Breast epithelium (tissue), 4 donors: ENCODE measurements around the gene ANAPC2. TPM values are rescaled to one million over a fixed set of nuclear protein-coding genes. Genes with fewer than 3 reads are reported as not detected.
A peak's percentile ranks its signal among the peaks of the same experiment; 100 is the strongest.

ENCODE experiments used
- DNase-seq, 2 donors: peaks; one replicate each; pipeline ENCODE4 v3.0.0-alpha.2; 2019; ENCODE audit warnings: low spot score in 2 of 2
- H3K27ac ChIP-seq, 2 donors: fragments of 200-600 bp; sonication (generic) in 1 of 2; one replicate each; pipeline ENCODE4 v1.5.1; 2016 to 2019; ENCODE audit warnings: mild to moderate bottlenecking in 1 of 2
- H3K27me3 ChIP-seq, 2 donors: fragments of 200-600 bp; sonication (generic) in 1 of 2; one replicate each; pipeline versions ENCODE4 v1.5.1 to v1.6.0; 2017 to 2019; ENCODE audit warnings: control low read depth in 1 of 2, mild to moderate bottlenecking in 1 of 2
- H3K36me3 ChIP-seq: fragments of 200-600 bp; one replicate; pipeline ENCODE4 v1.5.1; 2019
- H3K4me1 ChIP-seq, 2 donors: fragments of 200-600 bp; sonication (generic); one replicate each; pipeline ENCODE4 v1.5.1; 2016 to 2019; ENCODE audit warnings: control low read depth in 1 of 2
- H3K4me3 ChIP-seq, 3 donors: fragments of 200-600 bp; sonication (generic); 1 replicate in 2 of 3; 2 replicates in 1 of 3; pipeline ENCODE4 v1.5.1; 2016 to 2019; ENCODE audit warnings: mild to moderate bottlenecking in 3 of 3, moderate library complexity in 2 of 3
- H3K9me3 ChIP-seq, 2 donors: fragments of 200-600 bp; sonication (generic) in 1 of 2; one replicate each; pipeline ENCODE4 v1.5.1; 2016 to 2019; ENCODE audit warnings: control low read depth in 1 of 2
- POLR2A ChIP-seq: fragments of 450-650 bp; IDR thresholded peaks from one replicate; pipeline ENCODE4 v1.6.1; 2016; ENCODE audit warnings: antibody characterized with exemption, mild to moderate bottlenecking, moderate library complexity
- POLR2AphosphoS5 ChIP-seq, 3 donors: sonication (generic); formaldehyde crosslinking; IDR thresholded peaks; one replicate each; pipeline ENCODE4 v1.6.1; 2017; ENCODE audit warnings: antibody characterized with exemption in 3 of 3
- intact Hi-C: fragments of 100-400 bp; cut with DNase I; formaldehyde crosslinking; loops from one replicate; pipeline ENCODE4 v1.15.1; 2023; ENCODE audit warnings: low total_unique reads
- total RNA-seq, 3 donors: library from RNA; depleted of rRNA; stranded (reverse); fragments of >200 nt; gene quantifications; one replicate each; pipeline ENCODE4 v1.1.0, GENCODE V29; 2016
- TF ChIP-seq, protein P1 (sequence below), 3 donors: fragments of 450-650 bp; IDR thresholded peaks; one replicate each; pipeline ENCODE4 v1.5.1; 2016 to 2017; ENCODE audit warnings: antibody characterized with exemption in 3 of 3, mild to moderate bottlenecking in 3 of 3, moderate library complexity in 3 of 3

ANAPC2 gene
- total RNA-seq, 3 donors from 2014 or later: 32.0 to 35.7 (median 32.9) TPM

DNA sequence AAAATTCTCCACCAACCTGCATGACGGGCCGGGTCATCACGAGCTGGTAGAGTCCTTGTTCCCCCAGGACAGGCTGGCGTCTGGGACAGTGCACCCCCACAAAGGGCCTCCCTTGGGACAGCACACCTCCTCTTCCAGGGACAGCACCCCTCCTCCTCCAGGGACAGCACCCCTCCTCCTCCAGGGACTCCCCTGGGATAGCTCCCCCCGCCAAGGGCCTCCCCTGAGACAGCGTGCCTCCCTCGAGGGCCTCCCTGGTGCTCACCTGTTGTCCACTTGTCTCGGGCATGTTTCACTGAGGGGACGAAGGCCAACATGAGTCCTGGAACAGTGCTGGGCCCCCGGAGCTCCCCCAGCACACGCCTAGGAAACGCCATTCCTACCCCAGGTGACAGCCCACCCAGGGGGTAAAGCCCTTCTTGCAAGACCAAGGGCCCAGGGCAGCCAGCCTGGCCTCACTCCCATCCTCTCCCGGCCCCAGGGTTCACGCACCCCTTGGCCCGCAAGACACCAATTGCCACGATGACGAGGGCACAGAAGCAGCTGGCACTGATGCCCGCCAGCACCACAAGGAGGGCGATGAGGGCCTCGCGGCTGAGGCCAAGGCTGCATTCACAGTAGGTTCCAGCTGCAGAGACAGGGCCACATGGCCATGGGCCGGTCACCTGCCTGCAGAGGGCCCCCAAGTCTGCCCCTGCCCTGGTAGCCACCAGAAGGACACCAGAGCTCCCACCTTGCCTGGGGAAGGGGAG is 17.0 kb downstream of the ANAPC2 start:
- H3K4me3 ChIP-seq: no peak overlapping the region
- DNase-seq: no peak
- TF ChIP-seq, protein P1, sequence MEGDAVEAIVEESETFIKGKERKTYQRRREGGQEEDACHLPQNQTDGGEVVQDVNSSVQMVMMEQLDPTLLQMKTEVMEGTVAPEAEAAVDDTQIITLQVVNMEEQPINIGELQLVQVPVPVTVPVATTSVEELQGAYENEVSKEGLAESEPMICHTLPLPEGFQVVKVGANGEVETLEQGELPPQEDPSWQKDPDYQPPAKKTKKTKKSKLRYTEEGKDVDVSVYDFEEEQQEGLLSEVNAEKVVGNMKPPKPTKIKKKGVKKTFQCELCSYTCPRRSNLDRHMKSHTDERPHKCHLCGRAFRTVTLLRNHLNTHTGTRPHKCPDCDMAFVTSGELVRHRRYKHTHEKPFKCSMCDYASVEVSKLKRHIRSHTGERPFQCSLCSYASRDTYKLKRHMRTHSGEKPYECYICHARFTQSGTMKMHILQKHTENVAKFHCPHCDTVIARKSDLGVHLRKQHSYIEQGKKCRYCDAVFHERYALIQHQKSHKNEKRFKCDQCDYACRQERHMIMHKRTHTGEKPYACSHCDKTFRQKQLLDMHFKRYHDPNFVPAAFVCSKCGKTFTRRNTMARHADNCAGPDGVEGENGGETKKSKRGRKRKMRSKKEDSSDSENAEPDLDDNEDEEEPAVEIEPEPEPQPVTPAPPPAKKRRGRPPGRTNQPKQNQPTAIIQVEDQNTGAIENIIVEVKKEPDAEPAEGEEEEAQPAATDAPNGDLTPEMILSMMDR (IDR thresholded peaks at IDR 0.05): no peak
- no peak for TF ChIP-seq POLR2A
- no peak for TF ChIP-seq POLR2AphosphoS5 (IDR thresholded peaks at IDR 0.05)
- intact Hi-C loops: no loop called here
- H3K27me3 ChIP-seq: peaks cover 20 to 40% of the 10 kb centered on the region in 2 donors
- H3K4me1 ChIP-seq: peaks cover 31 to 40% of the 10 kb centered on the region in 2 donors
- peak overlapping the region; percentile 64 to 81 for H3K27ac ChIP-seq
- H3K9me3 ChIP-seq: no peaks in the 10 kb centered on the region
- no peaks in the 10 kb centered on the region for H3K36me3 ChIP-seq

DNA sequence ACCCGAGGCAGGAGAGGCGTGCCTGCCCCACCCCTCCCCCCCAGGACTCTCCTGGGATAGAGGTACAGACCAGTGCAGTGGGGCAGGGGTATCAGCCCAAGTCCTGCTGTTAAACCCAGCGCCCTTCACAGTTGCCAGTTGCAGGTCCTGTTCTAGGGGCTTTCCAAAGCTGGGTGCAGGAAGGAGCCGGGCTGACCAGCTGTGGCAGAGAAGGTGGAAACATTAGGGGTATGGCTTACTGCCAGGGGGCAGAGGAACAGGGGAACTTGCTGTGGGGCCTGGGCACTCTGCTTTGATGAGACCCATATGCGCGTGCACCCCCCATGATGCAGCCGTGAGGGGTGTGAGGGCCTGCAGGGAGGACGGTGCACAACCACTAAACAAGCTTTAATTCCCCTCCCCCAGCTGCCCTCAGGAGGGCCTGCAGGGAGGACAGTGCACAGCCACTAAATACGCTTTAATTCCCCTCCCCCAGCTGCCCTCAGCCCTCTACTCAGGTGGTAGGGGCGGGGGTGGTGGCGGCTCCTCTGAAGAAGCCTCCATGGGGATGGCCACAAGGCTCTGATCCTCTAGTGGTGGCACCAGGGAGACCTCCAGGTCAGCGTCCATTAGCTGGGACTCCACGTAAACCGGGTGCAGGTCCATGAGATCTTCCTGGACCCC is 17.7 kb downstream of the ANAPC2 start:
- Histone ChIP-seq H3K4me3 (no peak overlapping the region), H3K27ac (peak overlapping the region in 1 of 2 donors; percentile 81), H3K36me3 (no peaks in the 10 kb centered on the region), H3K27me3 (peaks cover 24 to 47% of the 10 kb centered on the region in 2 donors), H3K4me1 (peaks cover 31 to 40% of the 10 kb centered on the region in 2 donors), H3K9me3 (no peaks in the 10 kb centered on the region)
- TF ChIP-seq POLR2A: no peak
- TF ChIP-seq, protein P1 (IDR thresholded peaks at IDR 0.05): no peak
- no peak for TF ChIP-seq POLR2AphosphoS5 (IDR thresholded peaks at IDR 0.05)
- intact Hi-C loops: no loop called here
- no peak for DNase-seq

DNA sequence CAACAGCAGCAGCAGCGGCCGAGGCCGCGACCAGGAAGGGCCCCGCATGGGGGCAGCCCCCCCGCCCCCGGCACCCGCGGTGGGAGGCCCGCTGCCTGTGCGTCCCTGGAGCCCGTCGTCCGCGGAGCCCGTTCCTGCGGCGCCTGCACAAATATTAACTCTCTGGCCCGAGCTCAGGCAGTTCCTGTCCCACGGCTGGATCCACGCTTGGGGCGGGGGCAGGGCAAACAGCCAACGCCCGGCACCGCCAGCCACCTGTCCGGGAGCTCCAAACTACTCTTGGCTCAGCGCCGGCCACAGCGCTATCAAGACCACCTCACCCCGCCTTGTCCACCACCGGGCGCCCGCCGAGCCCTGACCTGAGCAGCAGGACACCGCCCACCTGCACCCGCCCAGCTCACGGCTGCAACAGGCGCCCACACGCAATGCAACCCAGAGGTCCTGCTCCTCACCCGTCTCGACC is 18.4 kb downstream of the ANAPC2 start, which contains the start of gene LRRC26:
LRRC26 (minus strand) TSS at position 156 of the 463 bp plus-strand sequence; CDS start at position 48, 108 bp downstream.
- Histone ChIP-seq H3K27ac (peak within 1 kb of the TSS; percentile 52 to 81), H3K36me3 (no peaks in the 10 kb centered on the region), H3K4me3 (peak within 1 kb of the TSS; percentile 8 to 72 (median 52)), H3K27me3 (peaks cover 28 to 54% of the 10 kb centered on the region in 2 donors), H3K4me1 (peaks cover 31 to 40% of the 10 kb centered on the region in 2 donors), H3K9me3 (no peaks in the 10 kb centered on the region)
- peak in 1 of 2 donors; percentile 72 for DNase-seq
- TF ChIP-seq POLR2AphosphoS5 (IDR thresholded peaks at IDR 0.05): no peak
- intact Hi-C loops: no loop called here

DNA sequence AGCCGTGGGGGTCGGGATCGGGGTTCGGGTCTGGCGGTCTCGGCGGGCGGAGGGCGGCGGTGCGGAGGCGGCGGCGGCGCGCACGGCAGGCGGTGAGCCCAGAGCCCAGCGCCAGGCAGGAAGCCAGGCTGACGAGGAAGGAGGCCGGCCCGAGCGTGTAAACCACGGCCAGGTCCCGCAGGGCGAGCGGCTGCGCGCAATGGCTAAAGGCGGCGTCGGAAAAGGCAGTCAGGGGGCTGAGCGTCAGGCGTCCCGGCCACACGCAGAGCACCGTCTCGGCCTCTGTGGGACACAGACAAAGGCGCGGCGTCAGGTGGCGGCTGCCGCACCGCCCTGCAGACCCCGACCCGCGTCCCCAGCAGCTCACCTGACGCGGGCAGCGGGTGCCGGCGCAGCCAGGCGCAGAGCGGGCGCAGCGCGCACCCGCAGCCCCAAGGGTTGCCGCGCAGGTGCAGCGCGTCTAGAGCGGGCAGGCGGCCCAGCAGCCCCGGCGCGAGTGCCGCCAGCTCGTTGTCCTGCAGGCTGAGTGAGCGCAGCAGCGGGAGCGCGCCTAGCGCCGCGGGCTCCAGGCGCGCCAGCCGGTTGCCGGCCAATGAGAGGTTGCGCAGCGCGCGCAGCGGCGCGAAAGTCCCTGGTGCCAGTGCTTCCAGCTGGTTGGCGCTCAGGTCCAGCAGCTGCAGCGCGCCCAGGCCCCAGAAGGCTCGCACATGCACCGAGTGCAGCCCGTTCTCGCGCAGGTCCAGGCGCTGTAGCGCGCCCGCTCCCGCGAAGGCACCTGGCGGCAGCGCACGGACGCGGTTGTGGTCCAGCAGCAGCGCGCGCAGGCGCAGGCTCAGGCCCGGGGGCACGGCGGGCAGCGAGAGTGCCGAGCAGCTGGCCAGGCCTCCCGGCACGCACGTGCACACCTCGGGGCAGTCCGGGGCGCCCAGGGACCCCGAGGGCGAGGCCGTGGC is 19.2 kb downstream of the ANAPC2 start:
- H3K36me3 ChIP-seq: no peaks in the 10 kb centered on the region
- peak overlapping the region; percentile 52 to 55 for H3K27ac ChIP-seq
- peak overlapping the region; percentile 8 to 72 (median 52) for H3K4me3 ChIP-seq
- no peak for TF ChIP-seq POLR2AphosphoS5 (IDR thresholded peaks at IDR 0.05)
- TF ChIP-seq POLR2A: no peak
- TF ChIP-seq, protein P1 (IDR thresholded peaks at IDR 0.05): no peak
- intact Hi-C loops: no loop called here
- DNase-seq: peak in 1 of 2 donors; percentile 74
- H3K4me1 ChIP-seq: peaks cover 31 to 40% of the 10 kb centered on the region in 2 donors
- H3K27me3 ChIP-seq: peaks cover 32 to 62% of the 10 kb centered on the region in 2 donors
- H3K9me3 ChIP-seq: no peaks in the 10 kb centered on the region

DNA sequence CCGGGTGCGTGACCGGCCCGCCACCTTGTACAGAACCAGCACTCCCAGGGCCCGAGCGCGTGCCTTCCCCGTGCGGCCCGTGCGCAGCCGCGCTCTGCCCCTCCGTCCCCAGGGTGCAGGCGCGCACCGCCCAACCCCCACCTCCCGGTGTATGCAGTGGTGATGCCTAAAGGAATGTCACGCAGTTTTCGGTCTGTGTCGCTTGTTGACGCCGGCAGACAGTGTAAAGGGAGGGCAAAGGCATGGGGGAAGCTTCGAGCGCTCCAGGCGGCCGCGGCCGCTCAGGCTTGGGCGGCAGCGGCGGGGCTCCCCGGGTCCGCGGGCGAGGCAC is 19.8 kb downstream of the ANAPC2 start:
- Histone ChIP-seq H3K4me1 (peaks cover 31 to 38% of the 10 kb centered on the region in 2 donors), H3K27ac (peak overlapping the region; percentile 52 to 55), H3K4me3 (peak overlapping the region; percentile 15 to 72 (median 52)), H3K27me3 (peaks cover 32 to 68% of the 10 kb centered on the region in 2 donors), H3K36me3 (no peaks in the 10 kb centered on the region), H3K9me3 (no peaks in the 10 kb centered on the region)
- TF ChIP-seq, protein P1 (IDR thresholded peaks at IDR 0.05): no peak
- TF ChIP-seq POLR2A (no peak), POLR2AphosphoS5 (IDR thresholded peaks at IDR 0.05) (no peak)
- DNase-seq: no peak
- intact Hi-C loops: no loop called here
